OCI-LY7 (cell line): Measurements from ENCODE around the gene ARHGEF12. TPM values are rescaled to one million over a fixed set of nuclear protein-coding genes. Genes with fewer than 3 reads are reported as not detected.

Experiments used
- BruUV-seq: library from RNA; stranded (reverse); fragments of 400-500 nt; replicated peaks from 2 replicates; lab custom pipeline; 2021; lab: Mats Ljungman, UMichigan
- CTCF ChIA-PET: fragments of 300-600 bp; sonication (Branson Sonifier 250); formaldehyde crosslinking; loops from one replicate; lab custom pipeline; 2022; ENCODE audit warnings: antibody characterized with exemption; ENCODE audit not compliant: unreplicated experiment; lab: Charles Lee
- POLR2A ChIA-PET: fragments of 300-600 bp; sonication (Branson Sonifier 250); formaldehyde crosslinking; loops from one replicate; lab custom pipeline; 2022; ENCODE audit warnings: antibody characterized with exemption; lab: Charles Lee
- DNase-seq: peaks from one replicate; pipeline ENCODE4 v3.0.0-alpha.2; 2015; ENCODE audit warnings: low spot score
- H2AFZ ChIP-seq: fragments of 200-600 bp; sonication (generic), shearing (Covaris generic); 2 replicates; pipeline ENCODE4 v1.6.1; 2014; ENCODE audit warnings: mild to moderate bottlenecking, antibody characterized with exemption, low read length, moderate library complexity
- H3K27ac ChIP-seq: fragments of 200-600 bp; sonication (generic); 2 replicates; pipeline ENCODE4 v1.5.1; 2014; ENCODE audit warnings: mixed run types, low read depth, mild to moderate bottlenecking, moderate library complexity, low read length, inconsistent platforms; ENCODE audit not compliant: poor library complexity, severe bottlenecking
- H3K36me3 ChIP-seq: fragments of 200-600 bp; sonication (generic); 2 replicates; pipeline ENCODE4 v1.6.1; 2014; ENCODE audit warnings: mild to moderate bottlenecking, antibody characterized with exemption, low read length, moderate library complexity, mixed read lengths; ENCODE audit not compliant: insufficient read depth
- H3K4me1 ChIP-seq: fragments of 200-600 bp; sonication (generic); 2 replicates; pipeline ENCODE4 v1.5.1; 2014; ENCODE audit warnings: mild to moderate bottlenecking, low read length; ENCODE audit not compliant: insufficient read depth, poor library complexity, severe bottlenecking
- H3K4me2 ChIP-seq: fragments of 200-600 bp; sonication (generic); 2 replicates; pipeline ENCODE4 v1.6.1; 2014; ENCODE audit warnings: mild to moderate bottlenecking, low read length
- H3K4me3 ChIP-seq: fragments of 200-600 bp; sonication (generic); 2 replicates; pipeline ENCODE4 v1.5.1; 2014; ENCODE audit warnings: mild to moderate bottlenecking, low read depth, low read length; ENCODE audit not compliant: poor library complexity, severe bottlenecking
- H3K79me2 ChIP-seq: fragments of 200-600 bp; sonication (generic); 2 replicates; pipeline ENCODE4 v1.6.1; 2016; ENCODE audit warnings: low read depth, mild to moderate bottlenecking, low read length, moderate library complexity, mixed read lengths; ENCODE audit not compliant: insufficient read depth
- H3K9me2 ChIP-seq: fragments of 200-600 bp; sonication (generic); 2 replicates; pipeline ENCODE4 v1.6.1; 2016; ENCODE audit warnings: mild to moderate bottlenecking, low read length, mixed read lengths; ENCODE audit not compliant: insufficient read depth
- H3K9me3 ChIP-seq: fragments of 200-600 bp; sonication (generic); 2 replicates; pipeline ENCODE4 v1.6.1; 2014; ENCODE audit warnings: mild to moderate bottlenecking, mixed run types, low read length, mixed read lengths
- H4K20me1 ChIP-seq: fragments of 200-600 bp; sonication (generic); 2 replicates; pipeline ENCODE4 v1.6.1; 2014; ENCODE audit warnings: mild to moderate bottlenecking, antibody characterized with exemption, low read length, moderate library complexity, mixed read lengths; ENCODE audit not compliant: insufficient read depth
- EZH2phosphoT487 ChIP-seq: fragments of 200-600 bp; sonication (generic); IDR thresholded peaks from 2 replicates; pipeline ENCODE4 v1.6.1; 2018; ENCODE audit warnings: low read depth, borderline replicate concordance, mild to moderate bottlenecking, mixed run types, antibody characterized with exemption, low read length, moderate library complexity, mixed read lengths
- intact Hi-C: fragments of 100-400 bp; cut with micrococcal nuclease; formaldehyde crosslinking; loops from one replicate; pipeline ENCODE4 v1.10.0; 2022; ENCODE audit not compliant: unreplicated experiment
- total RNA-seq, 2 experiments: library from RNA; depleted of rRNA in 1 of 2; stranded (reverse); fragments of >200 nt in 1 of 2; shearing (Covaris generic) in 1 of 2; gene quantifications; 2 replicates each; pipeline ENCODE4 v1.2.3, GENCODE V29; 2014 to 2022
- TF ChIP-seq, protein P1 (sequence below): fragments of 200-600 bp; sonication (generic); conservative IDR thresholded peaks from 2 replicates; pipeline ENCODE4 v1.5.1; 2014; ENCODE audit warnings: mild to moderate bottlenecking, antibody characterized with exemption, low read length, moderate library complexity, mixed read lengths

The ARHGEF12 gene
- total RNA-seq, 2 experiments from 2014 or later = 16.1 to 31.8 TPM

DNA sequence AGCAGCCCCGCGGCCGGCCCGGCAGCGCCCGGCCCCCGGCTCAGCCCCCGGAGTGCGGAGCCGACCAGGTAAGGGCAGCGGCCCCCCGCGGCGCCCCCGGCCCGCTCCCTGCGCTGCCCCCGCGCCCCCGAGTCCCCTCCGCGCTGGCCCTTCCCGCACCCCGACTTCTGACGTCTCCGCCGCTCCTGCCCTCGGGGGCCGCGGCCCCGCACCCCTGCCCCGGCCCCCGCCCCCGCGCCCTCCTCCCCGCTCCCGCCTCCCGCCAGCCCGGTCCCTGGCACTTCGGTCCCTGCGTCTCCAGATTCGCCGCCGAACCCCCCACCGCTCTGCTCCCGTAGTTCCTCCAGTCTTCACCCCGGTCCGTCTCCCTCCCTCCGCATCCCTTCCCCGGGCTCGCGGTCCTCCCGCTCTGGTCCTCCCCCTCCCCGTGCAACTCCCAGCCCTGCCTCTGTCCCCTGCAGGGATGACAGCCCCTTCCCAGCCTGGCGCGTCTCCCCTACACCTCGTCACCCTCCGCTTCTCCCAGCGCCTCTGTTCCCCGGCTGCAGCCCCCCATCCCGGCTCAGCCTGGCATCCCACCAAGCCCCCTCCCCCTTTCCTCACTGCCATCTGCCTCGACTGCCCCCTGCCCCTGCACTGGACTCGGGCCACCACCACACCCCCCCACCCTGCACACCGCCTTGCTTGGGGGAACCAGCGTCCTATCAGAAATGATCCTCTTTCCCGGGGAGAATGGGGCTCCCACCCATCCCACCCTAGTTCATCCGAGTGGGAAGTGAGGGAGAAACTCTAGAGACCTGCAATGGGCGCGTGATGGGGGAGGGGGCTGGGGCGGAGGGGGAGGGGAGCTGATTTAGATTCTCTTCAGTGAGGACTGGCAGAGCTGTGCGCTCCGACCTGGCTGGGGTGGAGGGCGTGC is 175.9 kb downstream of the ARHGEF12 start:
- intact Hi-C loops = loop anchor here (1.0 to 5.0 kb wide), 5 partner anchors 173 to 680 kb away; no protein-coding TSS in a partner anchor
- H4K20me1 ChIP-seq = no peaks in the 10 kb centered on the region
- TF ChIP-seq, protein P1, sequence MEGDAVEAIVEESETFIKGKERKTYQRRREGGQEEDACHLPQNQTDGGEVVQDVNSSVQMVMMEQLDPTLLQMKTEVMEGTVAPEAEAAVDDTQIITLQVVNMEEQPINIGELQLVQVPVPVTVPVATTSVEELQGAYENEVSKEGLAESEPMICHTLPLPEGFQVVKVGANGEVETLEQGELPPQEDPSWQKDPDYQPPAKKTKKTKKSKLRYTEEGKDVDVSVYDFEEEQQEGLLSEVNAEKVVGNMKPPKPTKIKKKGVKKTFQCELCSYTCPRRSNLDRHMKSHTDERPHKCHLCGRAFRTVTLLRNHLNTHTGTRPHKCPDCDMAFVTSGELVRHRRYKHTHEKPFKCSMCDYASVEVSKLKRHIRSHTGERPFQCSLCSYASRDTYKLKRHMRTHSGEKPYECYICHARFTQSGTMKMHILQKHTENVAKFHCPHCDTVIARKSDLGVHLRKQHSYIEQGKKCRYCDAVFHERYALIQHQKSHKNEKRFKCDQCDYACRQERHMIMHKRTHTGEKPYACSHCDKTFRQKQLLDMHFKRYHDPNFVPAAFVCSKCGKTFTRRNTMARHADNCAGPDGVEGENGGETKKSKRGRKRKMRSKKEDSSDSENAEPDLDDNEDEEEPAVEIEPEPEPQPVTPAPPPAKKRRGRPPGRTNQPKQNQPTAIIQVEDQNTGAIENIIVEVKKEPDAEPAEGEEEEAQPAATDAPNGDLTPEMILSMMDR = no peak
- TF ChIP-seq EZH2phosphoT487 = no peak
- H3K9me2 ChIP-seq = no peaks in the 10 kb centered on the region
- ChIA-PET CTCF (no interaction called here), POLR2A (interaction anchor here (0.6 kb wide), 1 partner anchor 320 kb away, joined by 4 read pairs; no protein-coding TSS in a partner anchor)
- no peaks in the 10 kb centered on the region for H3K9me3 ChIP-seq
- H3K36me3 ChIP-seq = no peaks in the 10 kb centered on the region
- no peak for DNase-seq
- H3K4me2 ChIP-seq = no peak overlapping the region
- H3K79me2 ChIP-seq = no peaks in the 10 kb centered on the region
- H2AFZ ChIP-seq = no peak overlapping the region
- H3K4me3 ChIP-seq = no peak overlapping the region
- BruUV-seq = no TSS peak
- no peak overlapping the region for H3K27ac ChIP-seq
- no peaks in the 10 kb centered on the region for H3K4me1 ChIP-seq

DNA sequence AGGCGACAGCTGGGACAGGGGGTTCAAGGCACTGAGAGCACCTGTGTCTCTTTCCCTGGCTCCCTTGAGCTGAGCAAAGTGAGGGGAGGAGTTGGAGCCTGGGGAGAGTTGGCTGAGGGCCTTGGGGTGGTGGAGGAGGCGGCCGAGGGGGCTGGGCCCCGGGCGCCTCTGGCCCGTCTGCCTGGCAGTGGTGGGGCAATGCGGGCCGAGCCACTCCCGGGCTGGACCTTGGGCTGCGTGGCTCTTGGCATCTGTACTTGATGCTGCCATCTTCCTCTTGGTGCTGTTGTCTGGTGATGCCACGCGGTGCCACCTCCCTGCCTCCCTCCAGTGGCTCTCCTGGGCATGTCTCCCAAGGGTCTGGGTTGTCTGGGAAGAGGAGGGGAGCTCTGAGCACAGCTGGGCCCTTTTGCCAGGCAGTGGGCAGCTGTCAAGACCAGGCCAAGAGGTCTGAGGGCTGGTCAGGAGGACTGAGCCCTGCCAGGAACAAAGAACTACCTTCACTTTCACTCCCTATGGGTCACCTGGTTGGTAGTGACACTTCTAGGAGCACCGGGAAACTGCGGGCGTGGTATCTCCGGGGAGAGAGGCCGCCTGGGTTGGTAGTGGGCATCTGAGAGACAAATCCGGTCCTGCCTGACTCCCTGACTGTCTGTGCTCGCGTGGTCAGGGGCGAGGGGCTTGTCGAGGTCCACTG is 176.7 kb downstream of the ARHGEF12 start:
- CTCF ChIA-PET = no interaction called here
- Histone ChIP-seq H3K36me3 (no peaks in the 10 kb centered on the region), H3K79me2 (no peaks in the 10 kb centered on the region), H3K9me3 (no peaks in the 10 kb centered on the region), H3K27ac (no peak overlapping the region), H3K4me1 (no peaks in the 10 kb centered on the region), H2AFZ (no peak overlapping the region), H3K4me2 (no peak overlapping the region), H4K20me1 (no peaks in the 10 kb centered on the region), H3K9me2 (no peaks in the 10 kb centered on the region), H3K4me3 (no peak overlapping the region)
- no peak for TF ChIP-seq EZH2phosphoT487
- TF ChIP-seq, protein P1 = no peak
- DNase-seq = no peak
- POLR2A ChIA-PET = interaction anchor here (0.6 kb wide), 1 partner anchor 319 kb away, joined by 4 read pairs; no protein-coding TSS in a partner anchor
- intact Hi-C loops = loop anchor here (1.0 to 5.0 kb wide), 2 partner anchors 172 to 679 kb away; no protein-coding TSS in a partner anchor
- BruUV-seq = no TSS peak
